Activated CD4-positive, alpha-beta T cell treated with anti-CD3 and anti-CD28 coated beads for 36 hours (primary cell): ENCODE measurements around the gene PAK3. TPM values are rescaled to one million over a fixed set of nuclear protein-coding genes. Genes with fewer than 3 reads are reported as not detected.

ENCODE experiments used
- ATAC-seq: fragments of 200-7000 bp; cut with Tn5 transposase; one replicate; pipeline ENCODE4 v1.10.0; 2021; ENCODE audit warnings: mild to moderate bottlenecking, moderate library complexity
- CTCF ChIA-PET: fragments of 350-600 bp; sonication (Branson Sonifier 250); formaldehyde crosslinking; loops from one replicate; lab custom pipeline; 2021; ENCODE audit warnings: antibody characterized with exemption; lab: Charles Lee
- POLR2A ChIA-PET: fragments of 350-600 bp; sonication (Branson Sonifier 250); formaldehyde crosslinking; loops from one replicate; lab custom pipeline; 2021; ENCODE audit warnings: antibody characterized with exemption, inconsistent platforms; lab: Charles Lee
- DNase-seq: peaks from one replicate; pipeline ENCODE4 v3.0.0-alpha.2; 2020
- H3K27ac Mint-ChIP-seq: one replicate; pipeline ENCODE4 v1.8.0; 2021; ENCODE audit warnings: mixed read lengths
- H3K27me3 Mint-ChIP-seq: one replicate; pipeline ENCODE4 v1.8.0; 2021; ENCODE audit warnings: mixed read lengths
- H3K36me3 Mint-ChIP-seq: one replicate; pipeline ENCODE4 v1.8.0; 2021; ENCODE audit warnings: low read depth, mixed read lengths
- H3K4me1 Mint-ChIP-seq: one replicate; pipeline ENCODE4 v1.8.0; 2021; ENCODE audit warnings: mixed read lengths
- H3K4me3 Mint-ChIP-seq: one replicate; pipeline ENCODE4 v1.8.0; 2021; ENCODE audit warnings: mild to moderate bottlenecking, moderate library complexity, mixed read lengths
- H3K9me3 Mint-ChIP-seq: one replicate; pipeline ENCODE4 v1.8.0; 2021; ENCODE audit warnings: low read depth, mixed read lengths
- intact Hi-C, 2 experiments: fragments of 100-400 bp; cut with DNase I in 1 of 2; cut with micrococcal nuclease in 1 of 2; formaldehyde crosslinking; loops; one replicate each; pipeline versions ENCODE4 v1.14.2 to v1.15.1; 2022 to 2024; cut with DNase I, micrococcal nuclease
- total RNA-seq, 2 experiments: library from RNA; stranded (reverse); gene quantifications; one replicate each; pipeline ENCODE4 v1.2.3, GENCODE V29; 2021

The PAK3 gene
- total RNA-seq, 2 experiments from 2014 or later, result 0.26 to 0.37 TPM

- ATAC-seq, result no peak
- intact Hi-C loops, result no loop called here
- Mint-ChIP-seq H3K9me3 (no peaks in the 10 kb centered on the region), H3K4me3 (no peak overlapping the region), H3K36me3 (no peaks in the 10 kb centered on the region), H3K27me3 (peaks cover 3% of the 10 kb centered on the region), H3K27ac (no peak overlapping the region), H3K4me1 (no peaks in the 10 kb centered on the region)
- ChIA-PET POLR2A (no interaction called here), CTCF (no interaction called here)
- DNase-seq, result no peak
Observed at GRCh38 chrX:111262086-111262485, 166.1 kb downstream of the PAK3 start.

DNA sequence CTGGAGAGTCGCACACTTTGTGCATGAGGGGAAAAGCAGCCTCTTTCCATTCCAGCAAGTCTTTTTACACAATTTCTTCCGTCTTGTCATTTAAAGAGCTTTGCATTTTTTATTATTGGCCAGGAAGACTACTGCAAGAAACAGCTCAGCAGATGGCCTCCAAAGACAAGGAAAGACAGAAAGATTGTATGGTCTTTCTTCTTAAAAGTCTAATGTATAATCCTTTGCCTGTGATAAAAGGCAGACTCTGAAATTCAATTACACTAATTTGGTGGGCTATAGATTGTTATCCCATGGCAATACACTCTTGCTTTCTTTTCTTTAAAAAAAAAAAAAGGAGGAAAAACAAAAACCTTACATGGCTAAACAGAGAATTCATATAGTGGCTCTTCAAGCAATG, 168.4 kb downstream of the PAK3 start:
- ATAC-seq (no peak), DNase-seq (no peak)
- Mint-ChIP-seq H3K27me3 (peaks cover 3% of the 10 kb centered on the region), H3K4me3 (no peak overlapping the region), H3K27ac (no peak overlapping the region), H3K4me1 (no peaks in the 10 kb centered on the region), H3K9me3 (no peaks in the 10 kb centered on the region), H3K36me3 (no peaks in the 10 kb centered on the region)
- CTCF ChIA-PET, result no interaction called here
- POLR2A ChIA-PET, result no interaction called here
- intact Hi-C loops, result no loop called here

GRCh38 chrX:111265486-111265885, 169.5 kb downstream of the PAK3 start:
- Mint-ChIP-seq H3K27ac (no peak overlapping the region), H3K9me3 (no peaks in the 10 kb centered on the region), H3K4me1 (no peaks in the 10 kb centered on the region), H3K4me3 (no peak overlapping the region), H3K27me3 (peaks cover 3% of the 10 kb centered on the region), H3K36me3 (no peaks in the 10 kb centered on the region)
- ATAC-seq (no peak), DNase-seq (no peak)
- intact Hi-C loops, result no loop called here
- POLR2A ChIA-PET, result no interaction called here
- CTCF ChIA-PET, result no interaction called here

DNA sequence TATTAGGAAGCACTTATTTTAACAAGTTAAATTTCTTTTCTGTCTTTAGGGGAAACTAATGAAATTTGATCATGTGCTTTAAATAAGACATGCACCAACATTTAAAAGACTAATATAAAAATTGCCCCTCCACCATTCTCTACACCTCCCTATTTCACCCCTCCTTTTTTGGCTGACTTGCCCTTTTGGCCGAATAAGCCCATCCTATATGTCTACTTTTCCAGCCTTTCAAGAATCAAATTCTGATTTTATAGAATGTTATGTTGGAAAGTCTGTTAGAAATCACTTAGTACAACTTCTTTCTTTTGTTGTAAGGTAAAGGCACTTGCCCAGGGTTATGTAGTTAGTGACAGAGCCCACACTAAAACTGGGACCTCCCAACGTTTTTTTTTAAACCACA, 172.5 kb downstream of the PAK3 start:
- no peaks in the 10 kb centered on the region for H3K4me1 Mint-ChIP-seq
- H3K36me3 Mint-ChIP-seq, result no peaks in the 10 kb centered on the region
- H3K27me3 Mint-ChIP-seq, result peaks cover 3% of the 10 kb centered on the region
- POLR2A ChIA-PET, result no interaction called here
- no peaks in the 10 kb centered on the region for H3K9me3 Mint-ChIP-seq
- no peak overlapping the region for H3K27ac Mint-ChIP-seq
- CTCF ChIA-PET, result no interaction called here
- ATAC-seq, result no peak
- intact Hi-C loops, result no loop called here
- DNase-seq, result no peak
- no peak overlapping the region for H3K4me3 Mint-ChIP-seq

DNA sequence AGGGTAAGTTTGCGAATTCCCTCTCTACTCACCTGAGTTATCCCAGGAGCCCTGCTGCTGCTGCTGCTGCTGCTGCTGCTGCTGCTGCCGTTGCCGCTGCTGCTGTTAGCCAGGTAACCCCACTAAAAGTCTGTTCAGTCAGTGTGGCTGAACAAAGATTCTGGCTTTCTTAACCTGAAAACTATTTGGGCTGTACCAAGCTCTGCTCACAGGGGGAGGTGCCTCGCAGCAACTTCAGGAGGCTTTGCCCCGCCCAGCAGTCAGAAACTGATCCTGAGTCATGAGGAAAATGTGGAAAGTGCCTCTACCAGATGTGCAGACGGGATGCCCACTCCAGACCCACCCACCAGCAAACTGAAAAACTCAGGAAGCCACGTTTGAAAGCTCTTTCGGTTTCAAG, 174.3 kb downstream of the PAK3 start, which contains the start of gene CAPN6:
Gene CAPN6, minus strand, starts transcription at position 145 of the 400 bp plus-strand sequence. CDS start 6,547 bp downstream, outside the sequence.
- Mint-ChIP-seq H3K4me3 (no peak within 1 kb of the TSS), H3K27ac (no peak within 1 kb of the TSS), H3K4me1 (no peaks in the 10 kb centered on the region), H3K36me3 (no peaks in the 10 kb centered on the region), H3K9me3 (no peaks in the 10 kb centered on the region), H3K27me3 (no peaks in the 10 kb centered on the region)
- ChIA-PET CTCF (no interaction called here), POLR2A (no interaction called here)
- no peak for ATAC-seq
- intact Hi-C loops, result no loop called here
- DNase-seq, result no peak

Other genes starting within 250 kb of the PAK3 start
- not detected for gene CAPN6, start 174.3 kb downstream of the PAK3 start, total RNA-seq